Neural progenitor cell (in vitro differentiated cells): ENCODE data around the gene ARHGEF19. TPM values are rescaled to one million over a fixed set of nuclear protein-coding genes. Genes with fewer than 3 reads are reported as not detected.

ENCODE experiments used
- DNase-seq: peaks from one replicate; pipeline ENCODE4 v3.0.0-alpha.2; 2016; ENCODE audit warnings: low spot score
- H2AFZ ChIP-seq: fragments of 200-600 bp; sonication (generic); replicated peaks from 2 replicates; pipeline ENCODE4 v1.6.1; 2016; ENCODE audit warnings: antibody characterized with exemption
- H3F3A ChIP-seq: fragments of 200-600 bp; sonication (generic); 2 replicates; pipeline ENCODE4 v1.6.1; 2016; ENCODE audit warnings: antibody characterized with exemption, low read depth
- H3K27ac ChIP-seq: fragments of 200-600 bp; sonication (generic); 2 replicates; pipeline ENCODE4 v1.5.1; 2016; ENCODE audit warnings: mild to moderate bottlenecking
- H3K27me3 ChIP-seq: fragments of 200-600 bp; sonication (generic); 2 replicates; pipeline ENCODE4 v1.6.1; 2016; ENCODE audit warnings: mild to moderate bottlenecking, moderate library complexity
- H3K36me3 ChIP-seq: fragments of 200-600 bp; sonication (generic); 2 replicates; pipeline ENCODE4 v1.5.1; 2016
- H3K4me1 ChIP-seq: fragments of 200-600 bp; sonication (generic); 2 replicates; pipeline ENCODE4 v1.6.1; 2016; ENCODE audit warnings: mixed run types
- H3K4me2 ChIP-seq: fragments of 200-600 bp; sonication (generic); 2 replicates; pipeline ENCODE4 v1.6.1; 2016
- H3K4me3 ChIP-seq: fragments of 200-600 bp; sonication (generic); 2 replicates; pipeline ENCODE4 v1.5.1; 2016
- H3K79me2 ChIP-seq: fragments of 200-600 bp; sonication (generic); 2 replicates; pipeline ENCODE4 v1.6.1; 2016; ENCODE audit warnings: low read depth
- H3K9ac ChIP-seq: fragments of 200-600 bp; sonication (generic); 2 replicates; pipeline ENCODE4 v1.6.1; 2016
- H3K9me3 ChIP-seq: fragments of 200-600 bp; sonication (generic); 2 replicates; pipeline ENCODE4 v1.5.1; 2016; ENCODE audit warnings: low read depth
- H4K20me1 ChIP-seq: fragments of 200-600 bp; sonication (generic); 2 replicates; pipeline ENCODE4 v1.6.1; 2016; ENCODE audit warnings: low read depth
- H3K27ac Mint-ChIP-seq: 3 replicates; pipeline ENCODE4 v1.8.0; 2021; ENCODE audit warnings: mixed read lengths
- H3K27me3 Mint-ChIP-seq: 2 replicates; pipeline ENCODE4 v1.8.0; 2022; ENCODE audit warnings: low read depth, mild to moderate bottlenecking, inconsistent platforms, moderate library complexity, mixed read lengths; ENCODE audit not compliant: insufficient read depth
- H3K36me3 Mint-ChIP-seq: 3 replicates; pipeline ENCODE4 v1.8.0; 2021; ENCODE audit warnings: mixed read lengths
- H3K4me1 Mint-ChIP-seq: 3 replicates; pipeline ENCODE4 v1.8.0; 2021; ENCODE audit warnings: mixed read lengths
- H3K4me3 Mint-ChIP-seq: 3 replicates; pipeline ENCODE4 v1.8.0; 2021; ENCODE audit warnings: mild to moderate bottlenecking, moderate library complexity, mixed read lengths
- H3K9me3 Mint-ChIP-seq: 3 replicates; pipeline ENCODE4 v1.8.0; 2020; ENCODE audit warnings: mixed read lengths
- CTCF ChIP-seq: fragments of 200-600 bp; sonication (generic); IDR thresholded peaks from 2 replicates; pipeline ENCODE4 v1.5.1; 2017; ENCODE audit warnings: antibody characterized with exemption, mild to moderate bottlenecking
- EZH2 ChIP-seq: fragments of 200-600 bp; sonication (generic); IDR thresholded peaks from 2 replicates; pipeline ENCODE4 v1.6.1; 2017; ENCODE audit warnings: antibody characterized with exemption, mild to moderate bottlenecking, moderate library complexity
- EZH2phosphoT487 ChIP-seq: fragments of 200-600 bp; sonication (generic); IDR thresholded peaks from 2 replicates; pipeline ENCODE4 v1.6.1; 2017; ENCODE audit warnings: antibody characterized with exemption
- total RNA-seq: library from RNA; depleted of rRNA; stranded (reverse); fragments of >200 nt; gene quantifications from 2 replicates; pipeline ENCODE4 v1.2.3, GENCODE V29; 2015; ENCODE audit warnings: low replicate concordance

Gene ARHGEF19
- total RNA-seq, 1 donor from 2014 or later: 10.9 TPM

GRCh38 chr1:16172964-16173446 is 39.4 kb downstream of the ARHGEF19 start:
- H3K27me3 ChIP-seq: no peaks in the 10 kb centered on the region
- no peaks in the 10 kb centered on the region for H3K9me3 ChIP-seq
- peaks cover 29% of the 10 kb centered on the region for H3F3A ChIP-seq
- no peak overlapping the region for H3K27ac ChIP-seq
- Mint-ChIP-seq H3K9me3 (no peaks in the 10 kb centered on the region), H3K4me3 (no peak overlapping the region), H3K27me3 (peaks cover 11% of the 10 kb centered on the region), H3K36me3 (no peaks in the 10 kb centered on the region), H3K4me1 (peaks cover 53% of the 10 kb centered on the region), H3K27ac (peak overlapping the region; percentile 94)
- no peaks in the 10 kb centered on the region for H4K20me1 ChIP-seq
- no peak for TF ChIP-seq CTCF
- no peak for TF ChIP-seq EZH2phosphoT487
- no peak for TF ChIP-seq EZH2
- no peaks in the 10 kb centered on the region for H3K36me3 ChIP-seq
- peaks cover 41% of the 10 kb centered on the region for H3K4me1 ChIP-seq
- H2AFZ ChIP-seq: no peak overlapping the region
- no peak overlapping the region for H3K4me2 ChIP-seq
- H3K4me3 ChIP-seq: no peak overlapping the region
- DNase-seq: no peak
- no peak overlapping the region for H3K9ac ChIP-seq
- H3K79me2 ChIP-seq: no peaks in the 10 kb centered on the region

- H4K20me1 ChIP-seq: no peaks in the 10 kb centered on the region
- Mint-ChIP-seq H3K4me3 (no peak overlapping the region), H3K9me3 (no peaks in the 10 kb centered on the region), H3K27ac (peak overlapping the region; percentile 53), H3K27me3 (peaks cover 10% of the 10 kb centered on the region), H3K36me3 (no peaks in the 10 kb centered on the region), H3K4me1 (peaks cover 52% of the 10 kb centered on the region)
- H3K79me2 ChIP-seq: no peaks in the 10 kb centered on the region
- no peak overlapping the region for H3K27ac ChIP-seq
- H3K27me3 ChIP-seq: no peaks in the 10 kb centered on the region
- H3K4me2 ChIP-seq: no peak overlapping the region
- H2AFZ ChIP-seq: no peak overlapping the region
- peaks cover 29% of the 10 kb centered on the region for H3F3A ChIP-seq
- no peaks in the 10 kb centered on the region for H3K36me3 ChIP-seq
- H3K4me1 ChIP-seq: peaks cover 45% of the 10 kb centered on the region
- no peak for DNase-seq
- no peak overlapping the region for H3K4me3 ChIP-seq
- no peaks in the 10 kb centered on the region for H3K9me3 ChIP-seq
- TF ChIP-seq EZH2 (no peak), EZH2phosphoT487 (no peak)
- H3K9ac ChIP-seq: no peak overlapping the region
These were observed 40.1 kb downstream of the ARHGEF19 start for GRCh38 chr1:16172218-16172830.

DNA sequence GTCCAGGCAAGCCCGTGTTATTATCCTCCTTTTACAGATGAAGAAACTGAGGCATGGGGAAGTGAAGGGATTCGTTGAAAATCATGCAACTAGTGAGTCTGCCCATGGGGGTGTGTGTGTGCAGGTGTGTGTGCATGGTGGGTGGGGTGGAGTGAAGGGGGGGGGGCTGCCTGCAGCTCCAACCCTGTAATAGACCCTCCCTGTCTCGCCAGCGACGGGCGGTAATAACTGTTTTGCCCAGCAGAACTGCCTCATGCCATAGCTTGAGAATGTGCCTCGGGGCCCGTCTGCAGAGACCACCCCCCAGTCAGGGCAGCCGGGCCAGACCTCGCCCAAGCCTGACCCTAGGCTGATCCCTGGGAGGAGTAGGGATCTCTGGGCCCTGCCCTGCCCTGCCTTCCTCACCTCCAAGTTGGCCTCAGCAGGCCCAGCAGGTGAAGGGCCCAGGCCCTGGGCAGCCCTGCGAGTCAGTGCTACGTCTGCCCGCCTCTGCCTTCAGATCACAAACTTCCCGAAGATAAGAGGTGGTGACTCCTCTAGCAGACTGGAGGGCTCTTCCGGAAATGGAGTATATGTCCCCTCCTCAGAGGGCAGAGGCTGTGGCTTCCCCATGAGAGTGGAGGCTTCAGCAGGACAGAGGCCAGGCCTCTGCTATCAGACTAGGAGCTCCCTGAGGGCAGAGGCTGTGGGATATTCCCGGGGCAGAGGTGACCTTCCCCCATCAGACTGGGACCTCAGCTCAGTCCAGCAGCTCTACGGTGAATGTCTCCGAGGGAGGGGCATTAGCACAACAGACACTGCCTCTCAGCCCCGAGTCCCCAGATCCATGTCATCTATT is 40.9 kb downstream of the ARHGEF19 start:
- H3K4me1 ChIP-seq: peaks cover 46% of the 10 kb centered on the region
- no peak overlapping the region for H3K4me2 ChIP-seq
- no peak overlapping the region for H3K9ac ChIP-seq
- H3K36me3 ChIP-seq: no peaks in the 10 kb centered on the region
- no peaks in the 10 kb centered on the region for H3K36me3 Mint-ChIP-seq
- peaks cover 29% of the 10 kb centered on the region for H3F3A ChIP-seq
- H3K4me3 ChIP-seq: no peak overlapping the region
- no peaks in the 10 kb centered on the region for H3K9me3 ChIP-seq
- no peak overlapping the region for H3K4me3 Mint-ChIP-seq
- H3K4me1 Mint-ChIP-seq: peaks cover 51% of the 10 kb centered on the region
- no peak overlapping the region for H2AFZ ChIP-seq
- DNase-seq: no peak
- H3K27me3 ChIP-seq: no peaks in the 10 kb centered on the region
- no peaks in the 10 kb centered on the region for H3K9me3 Mint-ChIP-seq
- H4K20me1 ChIP-seq: no peaks in the 10 kb centered on the region
- TF ChIP-seq EZH2phosphoT487 (no peak), EZH2 (no peak), CTCF (no peak)
- H3K27ac ChIP-seq: no peak overlapping the region
- no peaks in the 10 kb centered on the region for H3K79me2 ChIP-seq
- H3K27me3 Mint-ChIP-seq: peaks cover 6% of the 10 kb centered on the region
- H3K27ac Mint-ChIP-seq: peak overlapping the region; percentile 88
